ENCODE data around the gene MN1. TPM values are rescaled to one million over a fixed set of nuclear protein-coding genes. Genes with fewer than 3 reads are reported as not detected.

Gene MN1
- total and polyA plus RNA-seq, 2 of the 8 experiments (the other 6 are each of a cell fraction or from before 2014, with no cell fraction given), result 3.1 to 4.9 TPM

DNA sequence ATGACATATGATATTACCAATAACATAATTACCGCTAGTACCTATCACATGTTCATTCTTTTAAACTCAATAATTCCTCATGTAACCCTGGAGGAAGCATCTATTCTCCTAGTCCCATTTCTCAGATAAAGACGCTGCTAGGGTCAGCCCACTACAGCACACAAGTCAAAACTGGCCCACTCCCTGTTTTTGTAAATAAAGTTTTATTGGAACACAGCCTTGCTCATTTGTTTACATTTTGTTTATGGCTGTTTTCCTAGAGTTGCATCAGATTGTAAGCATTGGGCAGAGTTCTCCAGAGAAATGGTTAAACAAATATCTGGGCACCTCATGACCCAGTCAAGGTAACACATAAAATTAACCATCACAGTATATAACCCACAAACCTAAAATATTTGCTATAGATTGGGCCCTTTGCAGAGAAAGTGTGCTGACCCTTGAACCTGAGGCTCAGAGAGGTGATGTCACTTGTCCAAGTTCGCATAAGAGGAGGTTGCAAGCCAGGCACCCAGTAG lies 36.8 kb downstream of the MN1 start (continued):
- TF ChIP-seq CHD7 (IDR thresholded peaks at IDR 0.05; ENCODE audit: insufficient replicate concordance, low read length) (no peak), SP1 (IDR thresholded peaks at IDR 0.05; ENCODE audit: low read depth, low read length) (no peak), RBBP5 (IDR thresholded peaks at IDR 0.05; ENCODE audit: borderline replicate concordance, low read depth, low read length) (no peak), POLR2A (IDR thresholded peaks at IDR 0.05; ENCODE audit: control extremely low read depth in 1 of 2, low read depth in 2 of 2, low read length in 2 of 2) (no peak), TAF1 (IDR thresholded peaks at IDR 0.05; ENCODE audit: low read depth, low read length) (no peak), ASH2L (IDR thresholded peaks at IDR 0.05; ENCODE audit: low read length) (no peak)
- TF ChIP-seq, protein P1, sequence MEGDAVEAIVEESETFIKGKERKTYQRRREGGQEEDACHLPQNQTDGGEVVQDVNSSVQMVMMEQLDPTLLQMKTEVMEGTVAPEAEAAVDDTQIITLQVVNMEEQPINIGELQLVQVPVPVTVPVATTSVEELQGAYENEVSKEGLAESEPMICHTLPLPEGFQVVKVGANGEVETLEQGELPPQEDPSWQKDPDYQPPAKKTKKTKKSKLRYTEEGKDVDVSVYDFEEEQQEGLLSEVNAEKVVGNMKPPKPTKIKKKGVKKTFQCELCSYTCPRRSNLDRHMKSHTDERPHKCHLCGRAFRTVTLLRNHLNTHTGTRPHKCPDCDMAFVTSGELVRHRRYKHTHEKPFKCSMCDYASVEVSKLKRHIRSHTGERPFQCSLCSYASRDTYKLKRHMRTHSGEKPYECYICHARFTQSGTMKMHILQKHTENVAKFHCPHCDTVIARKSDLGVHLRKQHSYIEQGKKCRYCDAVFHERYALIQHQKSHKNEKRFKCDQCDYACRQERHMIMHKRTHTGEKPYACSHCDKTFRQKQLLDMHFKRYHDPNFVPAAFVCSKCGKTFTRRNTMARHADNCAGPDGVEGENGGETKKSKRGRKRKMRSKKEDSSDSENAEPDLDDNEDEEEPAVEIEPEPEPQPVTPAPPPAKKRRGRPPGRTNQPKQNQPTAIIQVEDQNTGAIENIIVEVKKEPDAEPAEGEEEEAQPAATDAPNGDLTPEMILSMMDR (IDR thresholded peaks at IDR 0.05; ENCODE audit: control extremely low read depth in 1 of 3, insufficient read depth in 1 of 3, low read depth in 1 of 3, low read length in 3 of 3), result no peak
